Germinal center (tissue), 1 donor: ENCODE results near the gene RASA3.
"Not testable (repeated sequence)": the region's sequence is repeated elsewhere in the genome, so short reads cannot be mapped to it uniquely, and the experiment has no call there.

Source experiments
- DNase-seq: peaks from one replicate; pipeline ENCODE4 v3.0.0; 2012; ENCODE audit warnings: mixed read lengths, low spot score

RASA3 gene

DNA sequence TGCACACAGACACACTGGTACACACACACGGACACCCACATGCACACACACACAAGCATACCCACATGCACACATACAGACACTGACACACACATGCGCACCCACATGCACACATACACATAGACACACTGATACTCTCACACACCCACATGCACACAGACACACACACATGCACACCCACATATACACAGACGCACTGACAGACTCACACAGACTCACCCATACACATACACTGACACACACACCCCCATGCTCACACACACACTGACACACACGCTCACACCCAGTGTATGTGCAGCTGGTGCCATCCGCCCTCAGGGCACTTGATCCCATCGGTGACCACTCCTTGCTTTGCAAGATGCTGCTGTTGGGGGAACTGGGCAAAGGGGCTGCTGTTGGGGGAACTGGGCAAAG, 9.7 kb upstream of the RASA3 start:
- no peak for DNase-seq

DNA sequence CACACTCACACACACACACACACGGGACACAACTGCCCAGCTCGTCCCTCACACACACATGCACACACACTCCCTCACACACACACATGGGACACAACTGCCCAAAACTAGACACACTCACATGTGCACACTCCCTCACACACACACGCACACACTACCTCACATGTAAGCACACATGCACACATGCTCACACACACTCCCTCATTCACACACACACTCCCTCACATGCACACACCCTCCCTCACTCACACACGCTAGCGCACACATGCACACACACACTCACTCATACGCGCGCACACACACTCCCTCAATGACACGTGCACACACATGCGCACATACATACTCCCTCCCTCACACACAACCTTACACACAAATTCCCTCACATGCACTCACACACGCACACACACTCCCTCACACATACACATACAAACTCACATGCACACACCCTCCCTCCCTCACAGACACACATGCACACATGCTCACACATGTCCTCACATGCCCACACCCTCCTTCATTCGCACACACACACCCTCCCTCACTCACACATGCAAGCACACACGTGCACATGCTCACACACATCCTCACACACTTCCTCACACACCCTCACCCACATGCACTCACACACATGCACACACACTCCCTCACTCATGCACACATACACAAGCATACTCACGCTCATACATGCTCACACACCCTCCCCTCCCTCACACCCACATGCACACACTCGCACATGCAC, 9.0 kb upstream of the RASA3 start:
- no peak for DNase-seq

DNA sequence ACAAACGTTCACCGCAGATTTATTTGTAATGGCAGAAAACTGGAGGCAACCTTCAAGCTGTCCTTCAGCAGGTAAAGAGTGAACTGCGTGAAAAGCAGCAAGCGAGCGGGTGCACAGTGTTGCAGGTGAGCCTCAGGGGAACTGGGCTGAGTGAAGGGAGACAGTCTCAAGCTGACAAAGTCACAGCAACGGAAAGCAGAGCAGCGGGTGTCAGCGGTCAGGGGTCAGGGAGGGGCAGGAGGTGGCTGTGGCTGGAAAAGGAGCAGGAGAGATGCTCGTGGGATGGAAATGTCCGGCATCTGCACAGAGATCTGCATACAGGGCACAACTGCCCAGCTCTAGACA, 8.5 kb upstream of the RASA3 start:
- no peak for DNase-seq

DNA sequence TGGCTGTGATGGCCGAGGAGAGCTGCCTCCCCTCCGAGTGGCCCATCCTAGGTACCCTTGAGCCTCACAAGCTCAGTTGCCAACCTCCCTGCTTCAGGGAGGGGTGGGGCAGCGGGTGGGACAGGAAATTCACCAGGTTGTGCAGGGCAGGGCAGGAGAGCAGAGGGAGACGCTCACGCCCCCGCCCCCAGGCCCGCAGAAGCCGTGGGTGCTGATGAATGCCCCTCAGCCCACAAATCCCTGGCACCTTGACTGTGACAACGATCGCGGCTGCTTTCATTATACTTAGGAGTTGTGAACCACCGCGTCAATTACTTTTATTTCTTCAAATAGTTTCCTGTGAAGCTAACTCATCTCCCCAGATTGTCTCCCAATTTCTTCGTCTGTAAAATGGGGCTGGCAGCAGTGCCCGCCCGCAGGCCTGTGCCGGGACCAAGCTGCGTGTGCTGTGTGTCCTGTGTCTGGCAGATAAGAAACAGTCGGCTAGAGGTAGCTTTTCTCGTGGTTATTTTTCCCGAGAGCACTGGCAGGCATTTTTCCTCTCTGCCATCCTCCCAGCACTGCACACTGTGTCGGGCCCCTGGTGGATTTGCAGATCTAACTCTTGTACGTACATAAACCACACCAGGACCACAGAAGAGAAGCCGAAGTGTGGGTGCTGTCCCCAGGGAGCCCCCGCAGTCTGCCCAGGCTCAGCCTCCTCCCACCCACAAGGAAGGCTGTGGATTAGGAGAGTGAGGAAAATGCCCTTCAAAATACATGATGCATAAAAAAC, 7.9 kb upstream of the RASA3 start:
- no peak for DNase-seq

DNA sequence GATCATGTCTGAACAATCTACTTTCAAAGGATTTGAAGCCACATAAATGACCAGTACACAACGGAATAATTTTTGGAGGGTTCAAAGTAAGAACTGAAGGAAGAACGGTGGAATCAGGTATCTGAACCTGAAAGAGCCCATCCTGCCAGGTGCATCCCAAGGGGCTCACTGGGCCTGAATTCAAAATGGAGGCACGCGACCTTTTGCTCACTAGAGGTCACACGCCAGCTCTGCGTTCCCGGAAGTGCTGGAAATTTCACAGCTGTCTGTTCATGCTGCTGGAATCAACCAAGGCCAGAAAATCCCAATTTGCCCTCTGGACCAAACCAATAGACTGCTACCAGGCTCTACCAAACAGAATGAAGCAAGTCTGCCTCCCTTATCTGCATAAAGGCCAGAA, 4.2 kb upstream of the RASA3 start:
- DNase-seq: no peak

- no peak for DNase-seq
These were observed 3.3 kb upstream of the RASA3 start for GRCh38 chr13:114135731-114136171.

GRCh38 chr13:114134944-114135610, 2.7 kb upstream of the RASA3 start:
- no peak for DNase-seq

DNA sequence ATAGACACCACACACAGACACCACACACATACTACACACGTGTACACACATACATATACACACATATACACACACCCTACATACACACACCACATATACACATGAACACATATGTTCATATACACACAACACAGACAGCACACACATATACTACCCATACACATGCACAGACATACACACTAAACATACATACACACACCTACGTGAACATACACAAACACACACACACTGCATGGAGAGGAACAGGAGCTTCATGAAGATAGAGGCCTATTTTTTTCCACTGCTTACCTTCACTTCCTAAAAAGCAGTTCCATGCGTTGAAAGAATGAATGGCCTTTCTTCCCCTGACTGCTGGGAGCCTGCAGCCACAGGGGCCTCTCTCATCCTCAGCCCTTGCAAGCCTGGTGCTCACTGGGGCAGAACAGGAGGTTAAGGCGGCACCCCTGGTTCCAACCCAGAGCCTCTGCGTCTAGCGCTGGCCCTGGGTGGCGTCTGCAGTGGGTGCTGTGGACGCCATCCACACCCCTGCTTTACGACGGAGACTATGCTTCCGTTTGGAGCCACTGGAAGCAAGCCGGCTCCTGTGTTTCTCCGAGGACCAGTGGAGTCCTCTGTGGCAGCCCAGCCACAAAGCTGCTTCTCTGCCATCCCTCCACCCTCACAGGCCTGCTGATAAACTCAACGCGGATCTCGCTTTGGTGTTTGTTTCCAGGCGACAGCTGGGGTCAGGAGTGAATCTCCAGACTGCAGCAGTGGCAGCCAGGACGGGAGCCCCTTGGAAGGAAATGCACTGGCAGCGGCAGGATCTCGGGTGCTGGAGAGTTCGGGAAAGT, 1.9 kb upstream of the RASA3 start:
- DNase-seq: peak; percentile 53

DNA sequence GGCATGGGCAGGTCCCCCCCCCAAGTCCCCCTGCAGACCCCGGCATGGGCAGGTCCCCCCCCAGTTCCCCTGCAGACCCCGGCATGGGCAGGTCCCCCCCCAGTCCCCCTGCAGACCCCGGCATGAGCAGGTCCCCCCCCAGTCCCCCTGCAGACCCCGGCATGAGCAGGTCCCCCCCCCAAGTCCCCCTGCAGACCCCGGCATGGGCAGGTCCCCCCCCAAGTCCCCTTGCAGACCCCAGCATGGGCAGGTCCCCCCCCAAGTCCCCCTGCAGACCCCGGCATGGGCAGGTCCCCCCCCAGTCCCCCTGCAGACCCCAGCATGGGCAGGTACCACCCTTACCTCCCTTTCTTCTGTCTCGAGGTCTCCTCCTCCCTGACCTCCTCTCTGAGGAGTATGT, 1.1 kb upstream of the RASA3 start:
- DNase-seq: not testable (repeated sequence)

- DNase-seq: not testable (repeated sequence)
These were observed 703 bp upstream of the RASA3 start for GRCh38 chr13:114133126-114133525.

DNA sequence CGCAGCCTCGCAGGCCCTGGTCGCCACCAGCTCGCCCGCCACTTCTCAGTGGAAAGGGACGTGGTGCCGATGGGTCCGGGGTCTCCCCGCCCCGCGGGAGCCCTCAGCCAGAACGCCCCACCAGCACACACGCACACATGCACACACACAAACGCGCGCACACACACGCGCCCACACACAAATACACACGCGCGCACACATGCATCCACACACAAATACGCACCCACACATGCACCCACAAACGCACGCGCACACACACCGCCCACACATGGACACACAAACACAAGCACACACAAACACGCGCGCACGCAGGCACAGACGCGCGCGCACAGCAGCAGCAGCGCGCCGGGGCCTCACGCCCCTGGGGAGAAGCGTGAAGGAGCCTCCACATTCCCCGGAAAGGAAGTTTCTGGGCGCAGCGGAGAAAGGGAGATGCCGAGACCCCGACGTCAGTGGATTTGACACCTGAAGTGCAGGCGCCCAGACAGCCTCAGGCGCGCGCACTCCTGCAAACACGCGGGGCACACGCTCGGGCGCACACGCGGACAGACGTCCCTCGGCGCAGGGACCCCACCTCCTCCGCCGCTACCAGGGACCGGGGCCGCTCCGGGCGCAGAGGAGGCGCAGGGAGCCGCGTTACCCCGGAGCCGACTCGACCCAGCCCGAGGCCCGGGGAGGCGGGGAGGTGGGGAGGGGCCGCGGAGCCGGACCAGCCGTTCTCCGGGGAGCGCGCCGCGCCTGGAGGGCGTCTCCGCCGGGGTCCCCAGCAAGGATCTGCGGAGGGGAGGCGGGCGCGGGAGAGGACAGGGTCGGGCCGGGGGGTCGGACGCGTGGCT, 622 bp downstream of the RASA3 start:
- DNase-seq: peak; percentile 44

- DNase-seq: peak; percentile 66
These were observed 1.4 kb downstream of the RASA3 start for GRCh38 chr13:114130837-114131582.

- no peak for DNase-seq
These were observed 2.1 kb downstream of the RASA3 start for GRCh38 chr13:114130131-114130836.

DNA sequence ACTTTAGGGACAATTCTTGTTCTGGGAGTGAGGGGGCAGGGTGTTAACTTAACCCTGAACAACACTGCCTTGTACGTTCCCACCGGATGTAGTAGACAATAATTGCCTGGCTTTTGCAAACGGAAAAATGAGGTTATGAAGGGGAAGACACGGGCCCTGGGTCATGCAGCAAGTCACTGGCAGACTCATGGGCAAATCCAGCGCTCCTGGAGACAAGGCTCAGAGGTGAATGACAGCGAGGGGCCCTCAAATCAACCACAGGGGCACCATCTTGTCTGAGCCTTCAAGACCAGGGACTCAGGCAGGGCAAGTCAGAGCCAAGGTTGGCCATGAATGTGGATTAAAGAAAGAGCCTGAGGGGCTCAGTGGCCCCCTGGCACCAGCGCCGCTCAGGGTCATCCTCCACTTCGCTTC, 2.8 kb downstream of the RASA3 start:
- no peak for DNase-seq

DNA sequence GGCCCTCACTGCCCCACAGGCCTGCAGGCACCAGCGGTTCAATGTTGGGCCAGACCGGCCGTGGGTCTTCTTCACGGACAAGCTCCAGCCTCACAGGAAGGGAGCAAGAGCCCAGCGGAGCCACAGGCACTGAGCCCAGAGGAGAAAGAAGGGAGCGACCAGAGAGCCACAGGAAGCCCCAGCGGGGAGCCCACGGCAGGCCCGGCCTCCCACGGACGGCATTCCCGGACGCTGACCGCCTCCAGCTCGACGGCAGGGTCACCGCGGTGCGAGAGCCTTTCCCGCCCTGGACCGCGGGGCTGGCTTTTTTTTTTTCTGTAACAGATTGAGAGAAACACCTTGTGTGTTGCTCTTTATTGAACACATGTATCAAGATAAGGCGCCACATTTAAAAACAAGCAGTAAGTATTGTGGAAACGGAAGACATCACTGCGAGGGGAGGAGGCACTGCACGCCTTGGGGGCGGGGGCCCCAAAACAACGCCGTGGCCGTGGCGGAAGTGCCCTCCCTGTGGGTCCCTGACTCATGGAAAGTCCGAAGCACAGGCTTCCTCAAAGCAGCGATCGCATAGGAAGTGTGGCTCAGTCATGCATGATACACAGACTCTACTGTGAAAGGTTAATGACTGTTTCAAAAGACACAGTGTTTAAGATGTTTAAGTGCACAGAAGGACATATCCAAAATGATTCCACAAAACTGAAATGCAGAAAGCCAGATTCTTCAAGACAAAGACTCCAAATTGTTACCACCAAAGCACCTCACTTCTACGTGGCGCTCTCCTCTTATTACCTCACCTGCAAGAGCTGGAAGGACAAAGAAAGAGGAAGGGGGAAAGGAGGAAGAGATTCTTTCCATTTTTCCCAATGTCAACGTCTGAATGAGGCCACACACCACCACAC, 3.5 kb downstream of the RASA3 start:
- peak; percentile 89 for DNase-seq

DNA sequence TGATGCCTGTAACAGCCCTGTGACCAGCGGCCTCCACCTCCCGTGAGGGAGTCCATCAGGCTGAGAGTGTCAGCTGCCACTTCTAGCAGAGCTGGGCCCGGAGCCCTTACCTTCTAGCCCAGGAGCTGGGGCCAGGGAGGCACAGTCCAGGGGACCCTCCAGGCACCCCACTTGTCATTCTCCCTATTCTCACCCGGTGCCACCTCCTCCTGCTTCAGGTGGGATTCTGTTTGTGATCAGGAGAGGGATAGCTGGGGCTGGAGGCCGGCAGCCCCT, 4.1 kb downstream of the RASA3 start:
- DNase-seq: no peak

GRCh38 chr13:114127473-114128347, 4.7 kb downstream of the RASA3 start:
- no peak for DNase-seq
